Effector CD4-positive, alpha-beta T cell (primary cell): ENCODE measurements around the gene BRINP2.

ENCODE experiments used
- DNase-seq: peaks from one replicate; pipeline ENCODE4 v3.0.0-alpha.2; 2020

BRINP2 gene

GRCh38 chr1:177227978-177228692, 57.4 kb downstream of the BRINP2 start:
- DNase-seq = no peak

GRCh38 chr1:177228693-177229065, 57.9 kb downstream of the BRINP2 start:
- no peak for DNase-seq

- no peak for DNase-seq
These were observed 59.0 kb downstream of the BRINP2 start for GRCh38 chr1:177229781-177230180.

- DNase-seq = no peak
These were observed 59.7 kb downstream of the BRINP2 start for GRCh38 chr1:177230228-177231016.

GRCh38 chr1:177235350-177235749, 64.6 kb downstream of the BRINP2 start:
- DNase-seq = no peak

- no peak for DNase-seq
These were observed 66.2 kb downstream of the BRINP2 start for GRCh38 chr1:177236962-177237361.

DNA sequence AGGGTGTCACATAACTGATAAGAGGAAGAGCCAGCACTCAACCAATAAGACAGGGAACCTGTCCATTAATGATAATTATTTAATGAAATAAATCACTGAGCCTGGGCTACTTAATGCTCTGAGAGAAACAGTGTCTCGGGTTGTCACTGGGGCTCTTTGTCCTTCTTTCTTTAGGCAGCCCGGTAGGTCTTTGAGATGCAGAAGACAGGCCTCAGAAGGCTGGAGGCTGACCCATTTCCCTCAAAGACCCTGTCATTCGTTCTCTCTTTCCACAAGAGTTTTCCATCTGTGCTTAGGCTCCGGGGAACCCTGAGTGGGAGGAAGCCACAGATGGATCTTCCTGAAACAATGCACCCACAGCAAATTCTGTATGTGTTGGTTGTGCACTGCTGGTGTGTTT, 68.2 kb downstream of the BRINP2 start:
- DNase-seq = no peak

GRCh38 chr1:177239792-177240191, 69.0 kb downstream of the BRINP2 start:
- DNase-seq = no peak

- DNase-seq = no peak
These were observed 73.0 kb downstream of the BRINP2 start for GRCh38 chr1:177243773-177244172.

GRCh38 chr1:177246710-177247580, 76.2 kb downstream of the BRINP2 start:
- DNase-seq = no peak

DNA sequence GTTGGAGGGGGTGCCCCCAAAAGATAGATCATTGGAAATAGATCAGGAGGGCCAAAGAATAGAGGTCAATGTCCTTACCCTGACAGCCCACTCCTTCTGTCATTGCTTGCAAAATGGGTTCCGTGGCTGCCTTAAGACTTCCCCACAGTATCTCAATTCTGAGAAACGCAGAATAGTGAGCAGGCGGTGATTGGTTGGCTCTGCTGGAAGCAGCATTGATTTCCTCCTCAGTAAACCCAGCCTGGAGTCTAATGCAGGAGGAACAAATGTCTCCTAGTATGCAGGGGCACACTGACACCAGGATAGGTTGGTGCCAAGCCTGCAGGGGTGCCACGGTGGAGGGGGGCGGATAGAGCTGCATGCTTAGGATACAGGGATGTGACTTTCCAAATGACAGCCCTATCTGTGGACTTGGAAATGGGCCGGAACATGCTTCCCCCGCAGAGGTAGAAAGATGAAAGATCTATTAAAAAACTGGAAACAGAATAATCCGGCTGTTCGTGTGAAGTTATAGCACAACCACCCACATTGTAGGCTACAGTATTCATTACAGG, 76.9 kb downstream of the BRINP2 start:
- no peak for DNase-seq

GRCh38 chr1:177248258-177248657, 77.5 kb downstream of the BRINP2 start:
- DNase-seq = no peak

DNA sequence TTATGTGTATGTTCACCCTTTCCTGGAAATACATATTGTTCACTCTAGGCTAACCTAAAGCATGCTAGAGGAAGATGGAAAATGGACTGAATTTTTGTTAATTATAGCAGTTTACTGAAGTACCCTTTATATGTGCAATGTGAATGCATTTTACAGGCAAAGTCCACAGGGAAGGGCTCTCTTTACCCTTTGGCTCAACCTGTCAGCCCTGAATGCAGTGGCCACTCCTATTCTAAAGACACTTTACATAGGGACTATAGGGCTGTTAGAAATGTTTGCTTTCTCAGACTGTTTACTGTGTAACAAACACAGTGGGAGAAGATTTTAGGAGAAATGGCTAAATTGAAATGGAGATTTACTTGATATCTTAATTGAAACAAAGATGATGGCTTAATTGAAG, 78.5 kb downstream of the BRINP2 start:
- no peak for DNase-seq

DNA sequence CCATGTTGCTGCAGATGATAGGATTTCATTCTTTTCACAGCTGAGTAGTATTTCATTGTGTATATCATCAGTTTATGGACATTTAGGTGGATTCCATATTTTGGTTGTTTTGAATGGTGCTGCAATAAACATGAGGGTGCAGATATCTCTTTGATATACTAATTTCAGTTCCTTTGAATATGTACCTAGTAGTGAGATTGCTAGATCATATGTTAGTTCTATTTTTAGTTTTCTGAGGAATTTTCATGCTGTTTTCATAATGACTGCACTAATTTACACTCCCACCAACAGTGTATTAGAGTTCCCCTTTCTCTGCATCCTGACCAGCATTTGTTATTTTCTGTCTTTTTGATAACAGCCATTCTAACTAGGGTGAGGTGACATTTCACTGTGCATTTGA, 82.1 kb downstream of the BRINP2 start:
- no peak for DNase-seq

DNA sequence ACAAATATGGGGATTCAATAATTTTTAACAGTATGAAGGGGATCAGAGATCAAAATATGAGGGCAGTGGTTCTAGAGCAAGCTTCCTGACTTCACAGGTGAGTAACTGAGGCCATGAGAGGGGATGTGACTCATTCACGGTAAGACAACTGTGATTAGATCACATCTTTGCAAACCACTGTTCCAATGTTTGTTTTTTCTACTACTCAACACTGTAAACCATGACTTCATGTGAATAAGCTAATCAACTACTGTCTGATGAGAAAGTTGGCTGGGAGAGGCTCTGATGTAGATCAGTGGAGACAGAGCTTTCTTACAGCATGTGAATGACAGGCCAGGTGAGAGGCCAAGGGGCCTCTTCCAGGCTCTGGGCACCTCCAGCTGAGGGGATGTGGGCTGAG, 84.7 kb downstream of the BRINP2 start:
- DNase-seq = no peak

- no peak for DNase-seq
These were observed 85.7 kb downstream of the BRINP2 start for GRCh38 chr1:177256153-177257075.

DNA sequence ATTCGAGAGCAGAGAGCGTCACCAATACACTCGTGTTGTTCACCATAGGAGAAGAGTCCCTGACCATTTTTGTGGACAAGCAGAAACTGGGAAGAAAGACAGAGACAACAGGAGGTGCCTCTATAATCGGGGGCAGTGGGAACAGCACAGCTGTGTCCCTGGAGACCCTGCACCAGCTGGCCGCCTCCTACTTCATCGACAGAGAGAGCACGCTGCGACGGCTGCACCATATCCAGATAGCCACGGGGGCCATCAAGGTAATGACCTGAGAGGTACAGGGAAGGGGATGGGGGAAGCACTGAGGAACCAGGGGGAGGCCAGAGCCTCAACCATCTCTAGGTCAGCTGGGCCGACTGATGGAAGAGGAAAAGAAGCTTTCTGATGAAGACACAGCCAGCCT, 86.4 kb downstream of the BRINP2 start:
- no peak for DNase-seq

GRCh38 chr1:177257576-177257975, 86.8 kb downstream of the BRINP2 start:
- no peak for DNase-seq

GRCh38 chr1:177270863-177271262, 100.1 kb downstream of the BRINP2 start:
- no peak for DNase-seq

- DNase-seq = no peak
These were observed 102.4 kb downstream of the BRINP2 start for GRCh38 chr1:177273141-177273540.

DNA sequence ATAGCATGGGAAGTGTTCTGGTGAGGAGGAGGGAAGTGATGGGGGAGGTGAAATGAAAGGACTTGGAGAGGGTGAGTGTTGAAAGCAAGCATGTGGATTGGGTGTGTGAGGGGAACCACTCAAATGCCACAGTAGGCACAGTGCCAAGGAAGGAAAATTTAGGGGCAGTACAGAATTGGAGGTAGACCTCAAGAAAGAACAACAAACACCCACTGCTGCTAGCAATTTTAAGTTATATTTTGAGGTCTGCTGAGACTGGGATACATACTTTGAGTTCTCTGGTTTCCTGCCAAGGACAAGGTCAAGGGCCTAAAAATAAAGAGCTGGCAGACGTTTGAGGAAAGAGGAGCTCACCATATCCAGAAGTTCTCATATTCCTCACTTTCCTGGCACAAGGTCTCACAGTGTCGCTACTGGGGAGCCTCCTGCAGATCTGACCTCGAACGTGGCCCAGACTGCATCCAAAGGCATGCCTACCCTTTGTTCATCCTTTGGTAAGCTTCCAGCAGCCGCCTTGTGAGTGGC, 104.0 kb downstream of the BRINP2 start:
- no peak for DNase-seq

- no peak for DNase-seq
These were observed 105.0 kb downstream of the BRINP2 start for GRCh38 chr1:177275736-177276135.
